HTR-8/SVneo (cell line): ENCODE results near the gene TP73.
"Not testable (repeated sequence)": the region's sequence is repeated elsewhere in the genome, so short reads cannot be mapped to it uniquely, and the experiment has no call there.

Experiments
- DNase-seq: peaks from one replicate; pipeline ENCODE4 v3.0.0; 2011; ENCODE audit warnings: low spot score, mixed read lengths; ENCODE audit not compliant: insufficient read length
- FAIRE-seq: peaks from 2 replicates; lab custom pipeline; 2011; peaks lifted over from hg19 to GRCh38; lab: Jason Lieb, UNC

The TP73 gene

GRCh38 chr1:3717715-3718601 is 65.6 kb downstream of the TP73 start:
- DNase-seq = no peak
- no peak for FAIRE-seq

GRCh38 chr1:3718764-3719163 is 66.4 kb downstream of the TP73 start:
- FAIRE-seq = no peak
- DNase-seq = no peak

- no peak for FAIRE-seq
- no peak for DNase-seq
Observed at GRCh38 chr1:3721955-3722465, 69.7 kb downstream of the TP73 start.

GRCh38 chr1:3722846-3723245 is 70.5 kb downstream of the TP73 start:
- DNase-seq (no peak), FAIRE-seq (no peak)

GRCh38 chr1:3724416-3725030 is 72.2 kb downstream of the TP73 start:
- DNase-seq = peak; percentile 53
- FAIRE-seq = not testable (repeated sequence)

- DNase-seq (no peak), FAIRE-seq (no peak)
Observed at GRCh38 chr1:3725366-3725765, 73.0 kb downstream of the TP73 start.

- DNase-seq (no peak), FAIRE-seq (no peak)
Observed at GRCh38 chr1:3727042-3727824, 74.9 kb downstream of the TP73 start.

- FAIRE-seq = no peak
- DNase-seq = no peak
Observed at GRCh38 chr1:3727825-3728776, 75.8 kb downstream of the TP73 start.

GRCh38 chr1:3729594-3730542 is 77.6 kb downstream of the TP73 start:
- FAIRE-seq (no peak), DNase-seq (no peak)

GRCh38 chr1:3730543-3731247 is 78.4 kb downstream of the TP73 start:
- FAIRE-seq = no peak

GRCh38 chr1:3731583-3732433 is 79.5 kb downstream of the TP73 start:
- no peak for DNase-seq

More at GRCh38 chr1:3730543-3731247, 78.4 kb downstream of the TP73 start:
- DNase-seq = no peak

GRCh38 chr1:3732434-3733093 is 80.2 kb downstream of the TP73 start:
- FAIRE-seq = no peak
- no peak for DNase-seq

More at GRCh38 chr1:3731583-3732433, 79.5 kb downstream of the TP73 start:
- no peak for FAIRE-seq

- DNase-seq (no peak), FAIRE-seq (no peak)
Observed at GRCh38 chr1:3733094-3733882, 81.0 kb downstream of the TP73 start.

- no peak for DNase-seq
- FAIRE-seq = no peak
Observed at GRCh38 chr1:3733883-3734589, 81.7 kb downstream of the TP73 start.

GRCh38 chr1:3734602-3735001 is 82.3 kb downstream of the TP73 start:
- FAIRE-seq = no peak

More at GRCh38 chr1:3734602-3735001, 82.3 kb downstream of the TP73 start:
- no peak for DNase-seq
